ENCODE results near the gene MACROH2A1.

MACROH2A1 gene

DNA sequence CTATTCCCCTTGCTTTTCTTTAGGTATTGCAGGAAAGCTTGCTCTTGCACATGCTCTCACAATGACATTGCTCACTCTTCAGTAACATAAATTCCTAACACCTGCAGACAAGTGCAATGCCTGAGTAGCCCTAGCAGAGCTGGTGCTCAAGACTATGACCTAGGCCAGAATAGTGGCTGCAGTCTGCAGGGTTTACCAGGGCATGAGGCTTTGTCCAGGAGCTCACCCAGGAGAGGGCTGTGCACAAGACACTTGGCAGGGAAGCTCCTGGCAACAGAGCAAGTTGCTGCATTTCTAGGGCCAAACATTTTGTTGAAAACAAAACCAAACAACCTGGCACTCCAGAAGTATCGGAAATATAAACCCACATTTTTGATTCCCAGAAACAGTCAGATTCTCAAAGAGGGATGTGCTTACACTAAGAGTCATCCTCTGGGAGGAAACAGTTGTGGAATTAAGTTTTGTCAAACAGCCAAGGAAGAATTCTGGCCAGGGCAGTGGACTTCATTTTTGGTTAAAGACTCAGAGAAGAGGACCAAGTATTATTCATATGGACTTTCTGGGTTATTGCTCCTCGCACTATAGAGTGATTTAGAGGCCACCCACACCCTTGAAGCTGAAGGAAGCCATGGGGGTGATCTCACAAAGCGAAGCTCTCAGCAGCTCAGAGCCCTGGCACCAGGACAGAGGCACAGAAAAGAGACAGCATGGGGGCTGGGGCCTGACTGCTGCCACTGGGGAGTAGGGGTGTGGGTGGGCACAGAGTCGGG is 44.9 kb downstream of the MACROH2A1 start:
- DNase-seq (ENCODE audit: low read depth), result peak; percentile 96

DNA sequence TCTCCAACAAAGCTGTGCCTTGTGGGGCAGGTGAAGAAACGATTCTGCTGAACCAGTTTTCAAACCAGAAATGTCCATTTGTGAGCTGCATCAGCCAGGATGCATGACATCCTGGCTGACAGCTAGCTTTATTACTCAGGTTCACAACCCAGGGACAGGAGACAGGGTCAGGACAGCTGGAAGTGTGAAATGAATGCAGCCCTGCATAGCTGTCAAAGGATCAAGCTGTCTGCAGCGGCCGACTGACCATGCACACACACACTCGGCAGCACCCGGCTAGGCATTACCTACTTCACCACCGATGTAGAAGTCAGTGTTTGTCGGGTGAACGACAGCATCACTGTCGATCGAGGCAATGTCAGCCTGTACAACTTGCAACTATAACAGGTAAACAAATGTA is 48.5 kb downstream of the MACROH2A1 start:
- no peak for DNase-seq (ENCODE audit: low read depth)

DNA sequence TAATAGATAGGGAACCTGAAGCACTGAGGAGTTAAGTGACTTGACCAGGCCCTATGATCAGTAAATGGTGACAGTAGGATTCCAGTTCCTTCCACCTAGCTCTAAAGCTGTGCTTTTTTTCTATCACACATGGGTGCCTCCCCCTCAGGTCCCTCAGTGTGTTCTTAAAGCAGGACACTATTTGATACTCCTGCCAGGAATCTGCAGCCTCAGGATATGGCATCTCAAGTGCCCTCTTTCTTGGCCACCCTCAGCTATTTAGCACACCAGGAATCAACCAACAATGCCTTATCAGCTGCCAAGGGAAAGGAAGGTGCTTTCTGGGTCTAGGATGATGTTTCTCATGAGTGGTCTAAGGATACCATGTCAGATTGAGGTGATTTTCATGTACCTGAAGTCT is 49.1 kb downstream of the MACROH2A1 start:
- DNase-seq (ENCODE audit: low read depth), result no peak

DNA sequence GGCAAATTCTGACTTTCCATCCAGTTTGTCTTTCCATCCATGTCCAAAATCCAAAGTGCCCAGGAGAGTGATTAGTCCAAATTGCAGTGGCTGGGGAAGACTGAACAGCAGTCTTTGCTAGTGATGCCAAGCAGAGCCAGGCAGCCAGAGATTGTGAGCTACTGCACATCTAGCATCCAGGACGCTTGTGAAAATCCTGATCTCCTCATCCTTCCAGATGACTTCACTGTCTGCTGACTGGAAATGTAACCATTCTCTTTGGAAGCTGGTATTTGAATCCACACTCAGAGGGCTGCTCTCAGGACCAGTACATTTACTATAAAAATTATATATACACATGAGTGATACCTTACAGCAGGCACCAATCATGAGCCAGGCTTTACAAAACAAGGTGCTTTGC is 49.6 kb downstream of the MACROH2A1 start:
- DNase-seq (ENCODE audit: low read depth), result no peak

DNA sequence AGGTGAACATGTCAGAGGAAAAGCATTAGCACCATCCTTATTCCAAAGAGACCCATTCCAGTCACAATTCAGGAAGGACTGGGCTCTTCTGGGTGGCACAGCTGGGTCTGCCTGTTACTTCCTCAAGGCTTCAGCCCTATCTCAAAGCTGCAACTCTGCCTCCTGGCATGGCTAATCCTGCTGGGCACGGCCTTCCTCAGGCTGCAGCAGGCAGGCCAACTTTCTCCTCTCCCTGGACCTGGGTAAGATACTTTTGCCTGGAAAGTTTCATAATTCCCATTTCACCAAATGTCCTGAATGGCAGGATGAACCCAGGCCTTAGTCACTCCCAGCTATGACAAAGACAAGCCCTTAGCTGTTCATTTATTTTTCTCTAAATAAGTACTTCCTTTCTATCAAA is 50.1 kb downstream of the MACROH2A1 start:
- no peak for DNase-seq (ENCODE audit: low read depth)

DNA sequence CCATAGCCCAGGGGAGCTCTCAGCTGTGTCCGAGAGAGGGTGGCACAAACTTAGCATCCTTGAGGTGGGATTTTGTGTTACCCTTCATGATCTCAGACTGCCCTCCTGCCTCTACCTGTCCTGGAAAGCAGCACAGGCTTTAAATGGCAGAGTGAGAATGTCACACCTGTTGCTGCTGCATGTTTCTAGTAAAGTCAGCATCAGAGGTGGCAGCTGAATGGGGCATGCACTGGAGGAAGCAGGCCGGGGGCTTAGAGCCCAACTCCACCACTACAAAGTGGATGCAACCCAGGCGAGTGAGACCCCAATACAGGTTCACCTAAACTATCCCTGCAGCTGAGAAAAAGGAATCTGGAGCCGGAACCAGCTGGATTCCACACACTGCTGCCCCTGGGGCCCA is 51.6 kb downstream of the MACROH2A1 start:
- DNase-seq (ENCODE audit: low read depth), result no peak

DNA sequence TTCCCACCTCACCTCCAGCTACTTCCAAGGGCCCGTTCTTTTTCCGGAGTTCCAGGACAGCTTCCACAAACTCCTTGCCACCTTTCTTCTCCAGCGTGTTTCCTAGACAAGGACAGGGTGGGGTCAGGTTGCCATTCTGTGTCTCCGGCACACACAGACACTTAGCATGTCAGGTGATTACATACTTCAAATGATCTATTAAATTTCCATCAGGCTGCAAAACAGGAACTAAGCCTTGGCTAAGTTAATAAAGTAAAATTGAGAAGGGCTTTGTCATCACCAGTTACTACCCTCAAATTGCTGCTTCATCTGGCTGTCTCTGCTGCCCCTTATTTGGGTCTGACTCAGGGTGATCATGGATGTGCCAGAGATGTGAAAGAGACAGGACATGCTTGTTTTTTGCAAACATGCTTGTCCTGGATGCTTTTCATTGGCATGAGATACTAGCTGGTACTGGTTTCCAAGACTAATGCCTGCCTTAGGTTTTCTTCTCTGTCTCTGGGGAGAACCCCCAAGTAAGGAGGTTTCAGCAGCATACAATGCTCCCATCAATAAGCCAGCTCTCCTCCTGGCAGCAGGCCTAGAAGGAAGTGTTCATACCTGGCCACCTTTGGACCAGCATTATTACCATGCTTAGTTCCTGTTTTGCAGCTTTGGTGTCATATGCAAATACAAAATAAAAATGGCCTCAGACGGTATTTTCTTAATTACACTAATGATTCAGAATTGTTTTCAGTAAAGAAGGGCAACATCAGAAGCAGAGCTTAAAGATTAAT is 52.9 kb downstream of the MACROH2A1 start:
- DNase-seq (ENCODE audit: low read depth), result no peak

DNA sequence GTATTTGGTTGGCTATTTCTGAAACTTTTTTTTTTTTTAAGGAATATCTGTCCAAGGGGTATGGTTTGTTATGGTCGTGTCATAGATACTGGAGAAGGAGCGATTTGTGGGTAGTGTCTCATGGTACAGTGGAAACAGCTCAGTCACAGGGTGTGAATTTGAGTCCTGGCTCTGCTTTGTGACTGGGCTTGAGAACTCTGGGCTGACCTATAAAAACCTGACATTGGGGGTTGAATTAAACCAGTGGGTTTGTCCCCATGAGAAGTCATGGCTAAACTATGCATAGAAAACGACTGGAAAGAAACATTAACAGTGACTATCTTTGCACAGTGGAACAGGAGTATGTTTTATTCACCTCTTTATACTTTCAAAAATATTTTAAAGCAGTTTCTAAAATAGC is 54.7 kb downstream of the MACROH2A1 start:
- no peak for DNase-seq (ENCODE audit: low read depth)

DNA sequence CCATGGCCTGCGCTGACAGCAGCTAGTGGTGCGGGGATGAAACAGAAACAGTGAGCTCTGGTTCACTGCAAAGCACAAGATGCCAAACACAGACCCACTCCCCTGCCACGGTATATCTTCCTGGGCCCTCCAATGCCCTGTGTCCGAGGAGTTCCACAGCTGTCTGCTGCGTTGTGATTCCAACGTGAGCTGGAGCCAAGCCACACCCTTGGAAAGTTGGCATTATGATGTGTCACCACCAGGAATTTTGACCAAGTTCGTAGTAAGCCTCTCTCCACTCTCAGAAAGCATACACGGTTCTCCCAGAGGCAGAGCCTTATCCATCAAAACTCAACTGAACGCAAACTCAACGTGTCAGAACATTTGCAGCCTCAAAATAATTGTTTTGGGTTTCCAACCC is 55.6 kb downstream of the MACROH2A1 start:
- no peak for DNase-seq (ENCODE audit: low read depth)

DNA sequence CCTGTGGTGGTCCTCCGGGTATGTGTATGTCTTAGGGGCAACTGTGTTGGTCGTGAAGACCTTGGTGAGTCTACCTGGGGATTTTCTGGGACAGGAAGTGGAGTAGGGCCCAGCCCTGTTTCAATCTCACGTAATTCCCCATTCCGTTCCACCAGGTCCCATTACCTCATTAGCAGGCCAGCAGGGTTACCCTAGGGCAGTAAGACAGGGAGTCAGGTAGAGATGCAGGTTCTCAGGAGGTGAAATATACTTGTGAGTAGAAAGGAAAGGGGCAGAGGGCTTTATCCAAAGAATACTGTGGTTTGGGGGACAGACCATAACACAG is 56.5 kb downstream of the MACROH2A1 start:
- no peak for DNase-seq (ENCODE audit: low read depth)

DNA sequence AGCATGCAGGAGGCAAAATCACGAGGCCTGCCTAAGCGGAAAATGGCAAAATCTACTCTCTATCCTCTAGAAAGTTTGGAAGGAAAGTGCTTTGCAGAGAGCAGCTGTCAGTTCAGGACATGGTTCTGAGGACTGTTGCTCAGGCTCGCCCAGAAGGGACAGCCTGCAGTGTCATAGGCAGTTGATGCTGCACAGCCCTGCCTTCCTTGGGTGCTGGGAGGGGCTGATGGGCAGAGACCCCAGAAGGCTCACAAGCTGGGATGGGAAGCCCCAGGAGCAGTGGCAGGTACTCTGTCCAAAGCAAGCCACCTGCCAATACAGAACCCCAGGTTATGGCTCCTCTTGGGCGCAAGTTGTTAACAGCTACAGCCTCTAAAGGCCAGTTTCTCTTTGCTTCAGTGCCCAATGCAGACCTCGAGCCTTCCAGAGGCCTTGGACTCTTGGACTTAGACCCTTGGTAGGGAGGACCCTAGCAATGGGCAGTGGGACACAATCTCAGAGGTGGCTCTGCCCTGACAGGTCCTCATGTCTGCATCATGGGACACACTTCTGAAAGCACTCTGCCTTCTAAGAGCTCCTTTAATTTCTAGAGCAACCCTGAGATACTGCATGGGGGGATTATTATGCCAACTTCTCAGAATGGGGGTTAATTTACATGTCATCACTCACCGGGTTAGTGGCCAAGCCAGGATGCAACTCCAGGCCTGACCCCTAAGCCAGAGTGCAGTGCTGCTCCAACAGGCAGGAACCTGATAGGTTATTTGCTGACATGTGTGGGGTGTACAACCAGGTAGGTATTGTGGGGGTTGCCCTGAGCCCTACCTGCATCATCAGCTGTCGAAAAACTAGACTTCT is 57.1 kb downstream of the MACROH2A1 start:
- no peak for DNase-seq (ENCODE audit: low read depth)

DNA sequence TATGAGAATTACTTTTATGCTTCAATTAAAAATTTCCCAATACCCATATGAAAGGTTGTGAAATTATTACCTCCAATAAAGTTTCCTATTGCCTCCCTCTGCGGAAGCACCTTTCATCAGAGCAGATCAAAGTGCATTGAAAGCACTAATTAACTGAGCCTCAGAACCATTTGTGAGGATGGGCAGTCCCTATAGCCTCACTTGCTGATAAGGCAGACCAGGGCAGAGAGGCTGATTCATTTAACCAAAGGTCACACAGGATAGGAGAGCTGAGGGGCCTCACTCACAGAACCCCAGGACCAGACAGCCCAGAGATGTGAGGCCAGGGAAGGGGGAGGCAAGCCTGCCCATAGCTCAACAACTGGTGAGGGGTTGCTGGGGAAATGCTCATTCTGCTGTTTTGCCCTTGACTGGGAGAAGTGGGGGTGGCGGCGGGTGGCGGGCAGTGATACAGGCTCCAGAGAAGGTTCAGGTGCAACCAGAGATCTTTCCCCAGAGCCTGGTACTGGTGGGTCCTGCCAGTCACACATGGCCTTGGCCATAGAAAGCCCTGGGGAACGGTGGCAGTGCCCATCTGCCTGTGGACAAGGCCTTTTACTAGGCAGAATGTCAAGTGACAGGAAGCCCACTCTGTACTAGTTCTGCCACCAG is 57.9 kb downstream of the MACROH2A1 start:
- DNase-seq (ENCODE audit: low read depth), result no peak

DNA sequence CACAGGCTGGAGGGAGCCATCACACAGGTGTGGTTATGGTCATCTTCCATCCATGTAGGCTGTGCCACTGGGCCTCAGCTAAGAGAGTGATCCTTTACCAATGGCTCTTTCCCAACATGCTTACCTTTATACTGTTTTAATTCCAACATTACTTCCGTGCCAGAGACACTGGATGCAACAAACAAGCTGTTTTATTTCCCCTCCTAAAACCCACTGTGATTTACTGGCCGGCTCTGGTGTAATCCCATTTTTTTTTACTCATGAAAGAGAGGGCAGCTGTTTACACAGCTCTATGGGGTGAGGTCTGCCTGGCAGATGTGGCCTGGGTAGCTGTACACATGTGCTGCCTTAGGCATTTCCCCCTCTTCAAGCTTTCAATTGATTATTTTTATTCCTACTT is 58.5 kb downstream of the MACROH2A1 start:
- DNase-seq (ENCODE audit: low read depth), result no peak

DNA sequence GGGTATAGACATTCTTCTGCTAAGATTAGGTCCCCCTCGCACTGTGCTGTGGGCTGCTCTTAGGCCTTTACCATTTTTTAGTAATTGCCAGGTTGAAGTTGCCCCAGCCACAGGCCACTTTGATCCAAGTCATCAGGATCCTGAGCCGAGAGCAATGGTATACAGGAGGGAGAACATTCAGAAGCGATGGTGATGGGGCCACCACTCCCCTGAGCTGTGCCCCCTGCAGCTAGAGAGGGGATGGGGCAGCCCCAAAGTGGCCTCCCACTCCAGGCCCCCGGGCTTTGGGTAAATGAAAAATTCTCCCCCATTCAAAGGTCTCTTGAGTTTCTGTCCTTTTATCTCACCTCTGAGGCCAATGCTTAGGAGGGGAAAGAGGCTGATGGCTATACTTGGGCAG is 59.4 kb downstream of the MACROH2A1 start:
- no peak for DNase-seq (ENCODE audit: low read depth)

DNA sequence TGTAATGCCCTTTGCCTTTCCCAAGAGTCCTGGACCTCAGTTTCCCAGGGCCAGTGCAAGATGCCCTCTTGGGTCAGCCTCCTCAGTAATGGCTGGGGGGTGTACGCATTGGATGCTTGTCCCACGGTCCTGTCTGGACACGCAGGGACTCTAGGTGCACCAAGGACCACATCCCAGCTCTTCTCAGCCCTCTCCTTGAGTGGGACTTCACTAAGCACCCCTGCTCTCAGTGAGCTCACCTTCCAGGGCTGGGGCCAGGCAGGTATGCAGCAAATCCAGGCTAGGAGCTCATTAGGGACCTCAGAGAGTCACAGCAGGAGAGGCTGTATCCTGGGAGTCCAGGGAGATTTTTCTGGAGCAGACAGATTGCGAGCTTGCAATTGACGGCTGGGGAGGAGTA is 59.8 kb downstream of the MACROH2A1 start:
- DNase-seq (ENCODE audit: low read depth), result no peak

DNA sequence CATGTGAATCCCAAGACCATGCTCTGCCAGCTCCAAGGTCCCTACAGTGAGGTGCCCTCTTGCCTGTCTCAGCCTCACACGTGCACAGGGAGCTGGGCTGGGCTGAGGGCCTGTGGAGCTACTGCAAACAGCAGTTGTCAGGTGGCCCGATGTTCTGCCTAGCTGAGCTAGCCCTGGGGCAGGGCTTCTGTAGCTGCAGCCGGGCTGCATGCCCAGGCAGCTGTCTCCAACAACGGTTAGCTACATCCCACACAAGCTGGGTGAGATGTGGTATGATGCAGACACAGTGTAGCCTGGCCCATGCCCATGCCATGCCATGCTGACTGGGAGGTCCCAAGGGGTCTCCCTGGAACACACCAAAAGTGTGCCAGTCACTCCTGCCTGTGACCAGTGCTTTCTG is 62.0 kb downstream of the MACROH2A1 start:
- DNase-seq (ENCODE audit: low read depth), result no peak

DNA sequence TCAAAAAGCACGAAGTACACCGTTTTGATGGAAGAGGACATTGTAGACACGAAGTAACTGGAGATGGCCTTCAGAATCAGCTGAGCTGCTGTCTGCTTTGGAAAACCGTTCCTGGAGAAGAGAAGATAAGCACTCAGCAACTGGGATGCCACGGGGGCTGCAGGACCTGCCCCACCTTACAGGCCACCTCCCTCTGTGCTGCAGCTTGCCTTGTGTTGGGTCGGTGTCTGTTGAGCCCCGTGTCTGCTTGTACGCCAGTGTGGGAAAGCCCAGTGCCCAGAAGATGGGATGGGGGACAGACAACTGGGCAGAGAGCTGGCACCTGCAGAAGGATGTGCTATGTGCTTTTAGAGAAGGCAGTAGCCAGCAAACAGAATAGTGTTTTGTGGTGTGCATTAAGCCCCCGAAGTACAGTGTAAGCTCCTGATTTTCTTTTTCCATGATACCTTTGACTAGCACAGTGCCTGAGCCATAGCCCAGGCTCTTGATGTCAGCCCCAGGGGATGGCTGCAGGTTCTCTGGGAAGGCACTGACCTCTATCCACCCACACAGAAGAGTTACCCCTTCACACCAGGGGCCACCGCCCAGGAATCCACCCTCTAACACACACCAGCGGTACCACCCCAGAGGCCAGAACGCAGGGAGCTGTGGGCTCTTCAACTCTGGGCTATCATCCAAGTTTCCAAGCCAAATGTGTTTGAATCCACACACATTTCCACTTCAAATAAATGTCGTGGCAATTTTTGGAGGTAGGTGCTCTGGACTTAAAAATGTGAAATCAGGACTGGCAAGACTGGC is 63.8 kb downstream of the MACROH2A1 start:
- DNase-seq (ENCODE audit: low read depth), result no peak

DNA sequence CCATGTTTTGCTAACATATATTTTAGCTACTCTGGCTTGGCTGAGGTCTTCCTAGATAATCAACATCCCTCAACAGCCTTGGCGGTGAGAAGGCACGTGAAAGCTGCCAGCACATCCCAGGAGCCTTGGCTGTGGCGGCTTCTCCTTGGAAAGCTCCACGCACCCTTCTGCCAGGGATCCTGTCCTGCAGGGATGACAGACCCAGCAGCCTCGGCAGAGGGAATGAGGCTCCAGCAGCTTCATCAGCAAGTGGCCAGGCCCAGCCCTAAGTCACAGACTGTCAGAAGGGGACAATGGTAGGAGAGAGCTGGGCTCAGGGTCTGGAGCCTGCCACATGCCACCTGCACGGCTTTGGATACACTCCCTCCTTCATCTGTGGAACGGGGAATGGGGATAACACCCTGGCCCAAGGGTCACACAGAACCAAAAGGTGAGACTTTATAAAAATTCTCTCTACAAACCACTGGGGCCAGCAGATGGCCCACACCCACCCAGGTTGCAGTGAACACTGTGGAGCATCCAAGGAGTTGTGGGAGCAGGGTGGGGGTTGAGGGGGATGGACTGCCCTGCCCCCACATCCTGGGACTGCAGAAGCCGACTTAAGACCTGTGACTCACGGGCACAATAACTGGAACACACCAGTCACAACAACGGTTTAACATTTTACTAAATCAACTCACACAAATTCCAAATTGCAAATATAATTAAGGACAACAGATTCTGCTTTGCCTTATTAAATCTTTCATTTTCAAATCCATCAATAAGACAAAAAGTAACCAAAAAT is 65.1 kb downstream of the MACROH2A1 start:
- no peak for DNase-seq (ENCODE audit: low read depth)

DNA sequence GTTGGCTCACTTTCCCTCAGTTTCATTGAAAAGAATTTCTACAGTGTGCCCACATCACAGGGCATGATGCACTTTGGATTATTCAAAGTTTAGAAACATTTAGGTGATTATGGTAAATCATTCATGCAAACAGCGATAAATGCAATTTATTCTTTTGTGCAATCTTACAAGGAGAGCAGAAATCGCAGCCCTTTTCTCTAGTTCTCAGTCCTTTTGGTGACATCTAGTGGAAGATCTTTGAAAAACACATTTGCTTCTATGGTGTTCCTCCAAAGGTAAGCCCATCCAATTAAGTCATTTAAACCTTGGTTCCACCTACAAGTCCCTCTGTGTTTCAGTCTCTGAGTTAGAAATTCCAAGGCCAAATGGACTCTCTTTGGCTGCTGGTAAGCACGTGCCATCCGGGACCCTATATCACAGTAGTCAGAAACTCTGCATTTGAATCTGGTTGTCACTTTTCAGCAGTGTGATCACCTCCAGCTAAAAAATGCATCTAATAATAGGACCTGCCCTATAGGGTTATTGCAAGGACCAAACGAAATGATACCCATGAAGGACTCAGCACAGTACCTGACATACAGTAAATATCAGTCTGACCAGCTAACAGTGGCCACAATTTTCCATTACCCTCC is 66.4 kb downstream of the MACROH2A1 start:
- DNase-seq (ENCODE audit: low read depth), result no peak

DNA sequence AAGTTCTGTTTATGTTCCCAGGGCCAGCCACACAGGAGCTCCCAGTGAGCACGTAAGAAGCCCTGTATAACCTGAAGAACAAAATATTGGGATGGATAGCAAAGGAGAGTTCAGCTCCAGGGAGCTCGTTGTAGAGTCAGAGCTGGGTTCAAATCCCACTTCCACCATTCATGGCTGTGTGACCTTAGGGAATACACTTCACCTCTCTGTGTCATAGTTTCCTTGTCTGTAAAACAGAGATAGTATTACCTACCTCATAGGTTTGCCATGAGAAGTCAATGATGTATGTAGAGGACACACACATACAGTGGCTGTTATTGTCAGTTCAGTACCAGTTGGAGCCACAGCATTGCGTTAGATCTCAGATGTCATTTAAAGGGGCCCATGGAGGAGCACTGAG is 67.4 kb downstream of the MACROH2A1 start:
- DNase-seq (ENCODE audit: low read depth), result no peak
